GM12891 (cell line): ENCODE measurements around the gene RAB2B.

ENCODE experiments used
- PAX5 ChIP-seq: IDR thresholded peaks from 2 replicates; pipeline ENCODE4 v1.6.1; 2011; ENCODE audit warnings: low read length, moderate library complexity, mild to moderate bottlenecking; ENCODE audit not compliant: insufficient read depth, severe bottlenecking
- POLR2AphosphoS5 ChIP-seq: IDR thresholded peaks from 2 replicates; pipeline ENCODE4 v1.6.1; 2011; ENCODE audit warnings: low read depth, low read length, control low read depth
- TAF1 ChIP-seq: IDR thresholded peaks from 2 replicates; pipeline ENCODE4 v1.6.1; 2011; ENCODE audit warnings: low read depth, low read length, control low read depth

DNA sequence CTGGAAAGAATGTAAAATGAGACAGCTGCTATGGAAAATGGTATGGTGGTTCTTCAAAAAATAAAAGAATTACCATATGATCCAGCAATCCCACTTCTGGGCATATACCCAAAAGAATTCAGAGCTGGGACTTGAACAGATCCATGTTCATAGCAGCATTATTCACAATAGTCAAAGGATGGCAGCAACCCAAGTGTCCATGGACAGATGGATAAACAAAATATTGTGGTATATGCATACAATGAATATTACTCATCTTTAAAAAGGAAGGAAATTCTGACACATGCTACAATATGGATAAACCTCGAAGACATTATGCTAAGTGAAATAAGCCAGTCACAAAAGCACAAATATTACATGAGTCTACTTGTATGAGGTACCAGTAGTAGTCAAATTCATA is 9.1 kb downstream of the RAB2B start:
- TF ChIP-seq TAF1 = no peak
- TF ChIP-seq PAX5 = no peak
- no peak for TF ChIP-seq POLR2AphosphoS5
